HG02943 (cell line): ENCODE results near the gene FA2H.
A peak's percentile ranks its signal among the peaks of the same experiment; 100 is the strongest.
"Not testable (repeated sequence)": the region's sequence is repeated elsewhere in the genome, so short reads cannot be mapped to it uniquely, and the experiment has no call there.

ENCODE experiments used
- ATAC-seq: cut with Tn5 transposase; IDR thresholded peaks from one replicate; pipeline ENCODE4 v1.9.1; 2021; ENCODE audit warnings: mild to moderate bottlenecking, low read depth, moderate library complexity; ENCODE audit not compliant: unreplicated experiment

The FA2H gene

DNA sequence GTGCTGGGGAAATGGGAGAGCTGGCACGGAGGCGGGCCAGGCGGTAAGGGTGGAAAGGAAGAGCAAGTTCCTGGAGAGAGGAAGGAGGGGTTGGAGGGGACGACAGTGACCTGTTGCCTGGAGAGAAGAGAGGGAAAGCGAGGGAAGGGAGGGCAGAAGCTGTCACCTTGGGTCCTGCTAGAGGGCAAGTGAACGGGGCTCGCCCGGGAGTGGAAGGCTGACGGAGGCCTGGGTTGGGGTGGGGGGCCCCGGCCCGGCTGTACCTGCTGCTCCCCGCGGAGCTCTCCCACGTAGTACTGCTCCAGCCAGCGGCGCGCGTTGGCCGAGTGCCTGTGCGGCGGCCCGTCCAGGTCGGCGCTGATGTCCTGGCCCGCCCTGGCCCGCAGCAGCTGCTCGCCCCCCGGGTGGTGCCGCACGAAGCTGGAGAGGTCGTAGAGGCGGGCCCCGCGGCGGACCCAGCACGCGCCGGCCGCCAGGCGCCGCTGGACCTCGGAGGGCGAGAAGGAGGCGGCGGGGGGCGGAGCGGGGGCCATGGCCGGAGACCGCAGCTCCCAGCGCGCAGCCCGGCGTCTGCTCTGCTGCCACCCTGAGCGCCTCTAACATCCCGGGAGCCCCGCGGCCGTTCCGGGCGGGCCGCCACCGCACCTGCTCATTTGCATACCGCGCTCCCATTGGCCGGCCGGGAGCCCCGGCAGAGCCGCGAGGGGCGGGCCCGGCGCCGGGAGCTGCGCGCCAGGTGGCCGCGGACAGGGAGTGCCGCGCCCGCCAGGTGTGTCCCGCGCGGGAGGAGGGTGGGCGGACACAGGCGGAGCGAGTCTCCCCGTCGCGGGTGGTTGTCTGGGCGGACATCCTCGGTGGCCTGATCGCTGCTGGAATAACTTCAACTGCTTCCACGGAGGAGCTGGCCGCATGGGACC, at the start of gene FA2H:
Gene FA2H, minus strand, starts transcription at position 598 of the 917 bp plus-strand sequence. Its CDS starts 65 bp downstream, at position 533.
- peak; percentile 82 for ATAC-seq

GRCh38 chr16:74817851-74818250, 43.2 kb upstream of the FA2H start:
- ATAC-seq: no peak

- ATAC-seq: peak; percentile 97
Measured at GRCh38 chr16:74813109-74813641, 38.6 kb upstream of the FA2H start.

GRCh38 chr16:74811911-74812310, 37.3 kb upstream of the FA2H start:
- no peak for ATAC-seq

DNA sequence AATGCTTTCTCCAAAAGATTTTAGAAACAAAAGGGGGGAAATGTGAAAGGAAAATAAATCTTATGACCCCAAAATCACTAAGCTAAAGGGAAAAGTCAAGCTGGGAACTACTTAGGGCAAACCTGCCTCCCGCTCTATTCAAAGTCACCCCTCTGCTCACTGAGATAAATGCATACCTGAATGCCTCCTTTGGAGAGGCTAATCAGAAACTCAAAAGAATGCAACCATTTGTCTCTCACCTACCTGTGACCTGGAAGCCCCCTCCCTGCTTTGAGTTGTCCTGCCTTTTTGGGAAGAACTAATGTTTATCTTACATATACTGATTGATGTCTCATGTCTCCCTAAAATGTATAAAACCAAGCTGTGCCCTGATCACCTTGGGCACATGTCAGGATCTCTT, 36.6 kb upstream of the FA2H start:
- not testable (repeated sequence) for ATAC-seq

- no peak for ATAC-seq
Measured at GRCh38 chr16:74807052-74807646, 32.5 kb upstream of the FA2H start.

DNA sequence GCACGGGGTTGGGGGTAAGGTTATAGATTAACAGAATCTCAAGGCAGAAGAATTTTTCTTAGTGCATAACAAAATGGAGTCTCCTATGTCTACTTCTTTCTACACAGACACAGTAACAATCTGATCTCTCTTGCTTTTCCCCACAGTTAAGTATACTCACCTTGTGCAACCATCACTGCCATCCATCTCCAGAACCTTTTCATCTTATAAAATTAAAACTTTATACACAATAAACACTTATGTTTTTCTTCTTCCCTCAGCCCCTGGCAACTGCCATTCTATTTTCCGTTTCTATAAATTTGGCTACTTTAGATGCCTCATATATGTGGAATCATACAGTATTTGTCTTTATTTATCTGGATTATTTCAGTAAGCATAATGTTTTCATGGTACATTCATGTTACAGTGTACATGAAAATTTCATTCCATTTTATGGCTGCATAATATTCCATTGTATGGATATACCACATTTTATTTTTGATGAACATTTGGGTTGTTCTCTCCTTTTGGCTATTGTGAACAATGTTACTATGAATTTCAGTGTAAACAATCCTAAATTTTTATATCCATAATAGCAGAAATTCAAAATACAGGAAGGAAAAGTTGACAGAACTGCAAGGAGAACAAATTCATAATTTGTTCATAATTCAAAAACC, 25.7 kb upstream of the FA2H start:
- ATAC-seq: no peak

DNA sequence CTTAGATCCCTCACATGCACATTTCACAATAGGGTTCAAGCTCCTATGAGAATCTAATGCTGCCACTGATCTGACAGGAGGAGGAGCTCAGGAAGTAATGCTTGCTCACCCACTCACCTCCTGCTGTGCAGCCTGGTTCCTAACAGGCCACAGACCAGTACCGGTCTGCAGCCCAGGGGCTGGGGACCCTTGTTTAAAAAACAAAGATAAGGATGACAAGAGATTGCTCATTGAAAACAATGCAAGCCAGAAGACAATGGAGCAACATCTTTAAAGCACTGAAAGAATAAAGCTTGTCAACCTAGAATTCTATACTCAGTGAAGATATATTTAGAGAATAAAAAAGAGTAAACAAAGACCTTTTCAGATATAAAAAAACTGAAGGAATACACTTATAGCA, 22.8 kb upstream of the FA2H start:
- ATAC-seq: no peak

GRCh38 chr16:74795104-74795503, 20.5 kb upstream of the FA2H start:
- no peak for ATAC-seq

GRCh38 chr16:74794668-74795067, 20.0 kb upstream of the FA2H start:
- no peak for ATAC-seq

- ATAC-seq: no peak
Measured at GRCh38 chr16:74793571-74793970, 19.0 kb upstream of the FA2H start.

DNA sequence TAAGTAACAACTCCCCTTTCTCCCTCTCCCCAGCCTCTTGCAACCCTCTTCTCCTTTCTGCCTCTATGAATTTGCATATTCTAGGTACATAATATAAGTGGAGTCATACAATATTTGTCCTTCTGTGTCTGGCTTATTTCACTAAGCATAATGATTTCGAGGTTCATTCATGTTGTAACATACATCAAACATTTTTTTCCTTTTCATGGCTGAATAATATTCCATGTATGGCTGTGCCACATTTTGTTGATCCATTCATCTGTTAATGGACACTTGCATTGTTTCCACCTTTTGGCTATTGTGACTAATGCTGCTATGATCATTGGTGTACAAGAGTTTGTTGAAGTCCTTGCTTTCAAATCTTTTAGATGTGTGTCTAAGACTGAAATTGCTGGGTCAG, 17.6 kb upstream of the FA2H start:
- ATAC-seq: no peak

DNA sequence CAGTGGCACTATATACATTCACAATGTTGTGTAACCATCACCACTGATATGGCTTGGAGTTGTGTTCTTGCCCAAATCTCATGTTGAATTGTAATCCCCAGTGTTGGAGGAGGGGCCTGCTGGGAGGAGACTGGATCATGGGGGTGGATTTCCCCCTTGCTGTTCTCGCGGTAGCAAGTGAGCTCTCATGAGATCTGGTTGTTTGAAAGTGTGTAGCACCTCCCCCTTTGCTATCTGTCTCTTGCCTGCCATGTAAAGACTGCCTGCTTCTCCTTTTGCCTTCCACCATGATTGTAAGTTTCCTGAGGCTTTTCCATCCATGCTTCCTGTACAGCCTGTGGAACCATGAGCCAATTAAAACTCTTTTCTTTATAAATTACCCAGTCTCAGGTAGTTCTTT, 17.1 kb upstream of the FA2H start:
- ATAC-seq: not testable (repeated sequence)

- no peak for ATAC-seq
Measured at GRCh38 chr16:74788108-74788507, 13.5 kb upstream of the FA2H start.

DNA sequence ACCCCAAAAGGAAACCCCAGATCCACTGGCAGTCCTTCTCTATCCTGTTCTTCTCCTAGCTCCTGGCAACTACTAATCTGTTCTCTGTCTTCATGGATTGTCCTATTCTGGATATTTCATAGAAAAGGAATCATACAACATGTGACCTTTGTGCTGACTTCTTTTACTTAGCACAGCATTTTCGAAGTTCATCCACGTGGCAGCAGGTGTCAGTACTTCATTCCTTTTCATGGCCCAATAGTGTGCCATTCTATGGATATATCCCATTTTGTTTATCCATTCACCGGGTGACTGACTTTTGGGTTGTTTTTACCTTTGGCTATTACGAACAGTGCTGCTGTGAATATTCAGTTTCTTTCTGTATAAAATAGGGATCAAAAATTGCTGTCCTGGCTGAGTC, 10.4 kb upstream of the FA2H start:
- no peak for ATAC-seq

DNA sequence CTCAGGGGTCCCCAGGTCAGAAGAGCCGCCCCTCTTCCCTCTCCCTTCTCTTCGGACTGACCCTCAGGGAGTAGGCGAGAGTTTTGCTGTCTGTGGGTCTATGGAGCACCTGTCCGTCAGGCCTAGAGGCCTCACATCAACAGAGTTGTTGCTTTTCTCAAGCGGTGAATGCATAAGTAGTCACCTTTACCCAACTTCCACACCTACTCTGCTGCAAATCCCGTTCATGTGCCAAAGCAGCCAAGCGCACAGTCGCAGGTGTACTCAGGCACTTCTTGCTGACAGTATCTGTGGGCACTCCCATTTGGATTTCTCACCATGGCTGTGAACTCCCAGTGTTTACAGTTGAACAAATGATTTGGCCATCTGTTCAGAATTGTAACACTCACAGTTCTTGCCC, 4.0 kb upstream of the FA2H start:
- no peak for ATAC-seq

- no peak for ATAC-seq
Measured at GRCh38 chr16:74776926-74777325, 2.3 kb upstream of the FA2H start.

- ATAC-seq: no peak
Measured at GRCh38 chr16:74775255-74775654, 635 bp upstream of the FA2H start.

- ATAC-seq: no peak
Measured at GRCh38 chr16:74773446-74774222, 986 bp downstream of the FA2H start.

GRCh38 chr16:74771656-74772315, 2.8 kb downstream of the FA2H start:
- peak; percentile 51 for ATAC-seq
